Measurements from ENCODE around the gene AJUBA.
"Not testable (repeated sequence)": the region's sequence is repeated elsewhere in the genome, so short reads cannot be mapped to it uniquely, and the experiment has no call there.

The AJUBA gene

DNA sequence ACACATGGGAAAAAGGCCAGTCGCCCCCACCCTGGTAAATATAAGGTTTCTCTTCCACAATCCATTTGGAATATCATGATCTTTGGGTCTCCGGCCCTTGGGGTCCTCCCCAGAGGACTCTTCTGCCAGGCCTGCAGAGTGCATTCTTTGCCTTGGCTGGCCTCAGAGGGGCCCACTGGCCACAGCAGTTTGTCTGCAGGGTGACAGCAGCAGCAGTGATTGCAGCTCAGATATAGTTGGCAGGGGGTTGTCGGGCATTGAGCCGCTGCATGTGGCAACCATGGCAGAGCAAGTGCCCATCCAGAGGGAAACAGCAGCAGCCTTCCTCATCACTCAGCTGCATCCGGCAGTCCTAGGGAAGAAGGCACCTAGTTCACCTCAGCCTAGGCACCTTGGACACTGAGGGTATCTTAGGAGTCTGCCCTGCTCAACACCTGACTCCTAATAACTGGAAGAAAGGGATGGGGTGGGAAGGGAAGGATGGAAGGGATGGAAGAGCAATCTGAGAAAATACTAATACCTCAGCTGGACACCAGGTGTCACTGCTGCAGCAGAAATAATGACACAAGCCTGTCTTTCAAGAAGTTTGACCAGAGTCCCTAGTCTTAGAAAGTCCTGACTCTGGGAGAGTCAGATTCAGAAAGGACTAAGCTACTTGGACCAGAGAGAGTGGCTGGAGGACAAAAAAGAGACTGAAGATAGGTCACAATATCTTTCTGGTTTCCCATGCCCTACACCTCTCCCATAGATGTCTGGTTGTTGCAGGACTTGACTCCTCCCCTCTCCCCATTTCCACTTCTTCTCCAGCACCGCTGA, 8.9 kb downstream of the AJUBA start:
- no peak for DNase-seq (ENCODE audit: low spot score)
- ChIA-PET POLR2A (ENCODE audit: low non-redundant PET) (interaction anchor here (0.9 to 1.0 kb wide), 2 partner anchors 10 to 11 kb away, joined by 3 read pairs; no protein-coding TSS in a partner anchor), CTCF (interaction anchor here (0.6 to 2.4 kb wide), 9 partner anchors 9 to 136 kb away, joined by 3 to 22 read pairs (median 4); partner anchors contain the start of gene AJUBA)
- H3K27ac ChIP-seq = peak overlapping the region; percentile 99
- TF ChIP-seq, protein P1, sequence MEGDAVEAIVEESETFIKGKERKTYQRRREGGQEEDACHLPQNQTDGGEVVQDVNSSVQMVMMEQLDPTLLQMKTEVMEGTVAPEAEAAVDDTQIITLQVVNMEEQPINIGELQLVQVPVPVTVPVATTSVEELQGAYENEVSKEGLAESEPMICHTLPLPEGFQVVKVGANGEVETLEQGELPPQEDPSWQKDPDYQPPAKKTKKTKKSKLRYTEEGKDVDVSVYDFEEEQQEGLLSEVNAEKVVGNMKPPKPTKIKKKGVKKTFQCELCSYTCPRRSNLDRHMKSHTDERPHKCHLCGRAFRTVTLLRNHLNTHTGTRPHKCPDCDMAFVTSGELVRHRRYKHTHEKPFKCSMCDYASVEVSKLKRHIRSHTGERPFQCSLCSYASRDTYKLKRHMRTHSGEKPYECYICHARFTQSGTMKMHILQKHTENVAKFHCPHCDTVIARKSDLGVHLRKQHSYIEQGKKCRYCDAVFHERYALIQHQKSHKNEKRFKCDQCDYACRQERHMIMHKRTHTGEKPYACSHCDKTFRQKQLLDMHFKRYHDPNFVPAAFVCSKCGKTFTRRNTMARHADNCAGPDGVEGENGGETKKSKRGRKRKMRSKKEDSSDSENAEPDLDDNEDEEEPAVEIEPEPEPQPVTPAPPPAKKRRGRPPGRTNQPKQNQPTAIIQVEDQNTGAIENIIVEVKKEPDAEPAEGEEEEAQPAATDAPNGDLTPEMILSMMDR (conservative IDR thresholded peaks at IDR 0.05; ENCODE audit: low read depth) = peak; percentile 75

DNA sequence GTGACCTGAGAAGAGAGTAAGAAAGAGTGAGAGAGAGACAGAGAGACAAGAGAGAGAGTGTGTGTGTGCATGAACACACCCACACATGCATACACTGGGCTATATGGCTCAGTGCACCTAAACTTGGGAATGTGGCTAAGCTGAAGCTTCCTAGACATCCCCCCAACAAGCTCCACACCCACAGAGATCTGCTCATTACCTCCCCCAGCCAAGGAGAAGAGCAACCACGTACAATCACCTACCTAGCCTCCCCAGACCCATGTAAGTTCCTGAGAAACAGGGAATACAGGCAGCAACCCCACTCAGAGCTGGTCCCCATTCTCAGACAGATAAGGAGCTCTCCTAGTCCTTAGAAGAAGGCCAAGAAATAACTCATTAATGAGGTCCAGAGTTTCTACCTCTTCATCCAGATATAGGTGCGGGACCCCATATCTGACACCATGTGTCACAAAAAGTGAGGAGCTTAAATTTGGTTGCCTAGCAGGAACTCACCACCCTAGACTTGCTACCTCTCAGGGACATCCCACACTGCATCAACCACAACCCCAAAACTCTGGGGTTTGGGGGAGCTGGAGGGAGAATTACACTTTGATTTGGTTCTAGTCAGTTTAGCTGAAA, 9.9 kb downstream of the AJUBA start:
- DNase-seq (ENCODE audit: low spot score) = no peak
- POLR2A ChIA-PET (ENCODE audit: low non-redundant PET) = interaction anchor here (0.9 to 1.0 kb wide), 2 partner anchors 11 to 12 kb away, joined by 3 read pairs; no protein-coding TSS in a partner anchor
- CTCF ChIA-PET = interaction anchor here (0.5 to 2.4 kb wide), 7 partner anchors 10 to 415 kb away, joined by 3 to 22 read pairs (median 4); partner anchors contain the start of gene AJUBA
- TF ChIP-seq, protein P1 (conservative IDR thresholded peaks at IDR 0.05; ENCODE audit: low read depth) = no peak
- H3K27ac ChIP-seq = peak overlapping the region; percentile 99

DNA sequence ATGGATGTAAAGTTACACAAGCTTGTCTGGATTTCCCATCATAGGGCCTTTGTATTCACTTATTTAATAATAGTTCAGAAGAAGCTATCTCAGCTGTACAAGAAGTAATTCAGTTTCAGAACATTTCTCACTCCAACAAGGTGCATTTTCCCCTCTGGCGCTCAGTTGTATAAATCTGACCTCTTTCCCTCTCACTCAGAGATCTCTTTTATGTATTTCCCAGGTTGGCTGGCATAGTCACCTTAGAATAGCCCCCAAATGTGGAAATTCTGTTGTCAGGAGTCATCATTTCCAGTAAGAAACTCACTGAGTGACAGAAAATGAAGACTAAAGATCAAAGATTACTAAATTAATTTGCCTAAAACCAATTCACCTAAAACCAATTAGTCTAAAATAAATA, 11.2 kb downstream of the AJUBA start:
- TF ChIP-seq, protein P1 (conservative IDR thresholded peaks at IDR 0.05; ENCODE audit: low read depth) = no peak
- H3K27ac ChIP-seq = peak overlapping the region; percentile 70
- DNase-seq (ENCODE audit: low spot score) = no peak
- CTCF ChIA-PET = interaction anchor here (1.1 kb wide), 1 partner anchor 88 kb away, joined by 4 read pairs; no protein-coding TSS in a partner anchor
- POLR2A ChIA-PET (ENCODE audit: low non-redundant PET) = no interaction called here

DNA sequence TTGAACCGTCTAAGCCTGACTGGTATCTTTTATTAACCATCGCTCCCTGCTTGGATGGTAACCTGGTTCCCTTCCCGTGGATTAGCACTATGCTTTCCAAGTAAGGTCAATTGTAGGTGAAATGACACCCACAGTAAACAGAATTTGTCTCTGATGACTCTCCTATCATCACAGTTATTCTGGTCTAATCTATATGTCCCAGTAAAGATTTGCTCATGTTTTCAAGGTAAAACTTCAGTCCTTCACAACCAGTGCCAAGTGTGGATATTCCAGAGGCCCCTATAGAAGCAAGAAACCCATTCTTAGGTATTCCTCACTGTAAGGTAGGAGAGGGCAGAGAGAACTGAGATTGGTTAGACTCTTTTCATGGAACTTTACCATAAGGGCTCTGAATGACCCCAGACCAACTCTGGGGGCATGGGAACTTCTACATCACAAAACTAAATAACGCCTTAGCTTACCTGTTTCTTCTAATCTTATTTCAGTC, 15.5 kb downstream of the AJUBA start:
- CTCF ChIA-PET = no interaction called here
- TF ChIP-seq, protein P1 (conservative IDR thresholded peaks at IDR 0.05; ENCODE audit: low read depth) = no peak
- H3K27ac ChIP-seq = peak overlapping the region; percentile 70
- no peak for DNase-seq (ENCODE audit: low spot score)
- POLR2A ChIA-PET (ENCODE audit: low non-redundant PET) = interaction anchor here (0.9 kb wide), 1 partner anchor 29 kb away, joined by 3 read pairs; no protein-coding TSS in a partner anchor

DNA sequence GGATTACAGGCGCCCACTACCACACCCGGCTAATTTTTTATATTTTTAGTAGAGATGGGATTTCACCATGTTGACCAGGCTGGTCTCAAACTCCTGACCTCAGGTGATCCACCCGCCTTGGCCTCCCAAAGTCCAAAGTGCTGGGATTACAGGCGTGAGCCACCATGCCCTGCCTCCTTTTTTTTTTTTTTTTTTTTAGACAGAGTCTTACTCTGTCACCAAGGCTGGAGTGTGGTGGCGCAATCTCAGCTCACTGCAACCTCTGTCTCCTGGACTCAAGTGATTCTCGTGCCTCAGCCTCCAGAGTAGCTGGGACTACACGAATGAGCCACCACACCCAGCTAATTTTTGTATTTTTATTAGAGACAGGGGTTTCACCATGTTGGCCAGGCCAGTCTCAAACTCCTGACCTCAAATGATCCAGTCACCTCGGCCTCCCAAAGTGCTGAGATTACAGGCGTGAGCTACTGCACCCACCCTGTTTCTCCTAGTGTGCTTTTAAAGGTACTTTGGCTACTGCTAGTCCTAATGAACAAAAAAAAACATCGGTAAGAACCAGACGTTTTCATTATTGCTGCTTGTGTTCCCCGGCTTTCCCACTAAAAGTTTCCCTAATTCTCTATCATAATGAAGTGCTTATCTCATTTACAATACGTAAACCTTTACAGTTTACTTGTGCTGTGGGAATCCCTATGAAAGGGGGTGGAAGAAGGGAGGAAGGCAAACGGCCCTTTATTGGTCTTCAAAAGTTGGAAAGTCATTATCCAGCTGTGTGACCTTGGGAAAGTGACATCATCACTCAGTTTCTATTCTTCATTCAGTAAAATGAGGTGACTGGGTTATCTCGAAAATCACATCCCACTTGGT, 16.2 kb downstream of the AJUBA start:
- CTCF ChIA-PET = not testable (repeated sequence)
- POLR2A ChIA-PET (ENCODE audit: low non-redundant PET) = interaction anchor here (0.9 kb wide), 1 partner anchor 28 kb away, joined by 3 read pairs; no protein-coding TSS in a partner anchor
- H3K27ac ChIP-seq = peak overlapping the region; percentile 39

DNA sequence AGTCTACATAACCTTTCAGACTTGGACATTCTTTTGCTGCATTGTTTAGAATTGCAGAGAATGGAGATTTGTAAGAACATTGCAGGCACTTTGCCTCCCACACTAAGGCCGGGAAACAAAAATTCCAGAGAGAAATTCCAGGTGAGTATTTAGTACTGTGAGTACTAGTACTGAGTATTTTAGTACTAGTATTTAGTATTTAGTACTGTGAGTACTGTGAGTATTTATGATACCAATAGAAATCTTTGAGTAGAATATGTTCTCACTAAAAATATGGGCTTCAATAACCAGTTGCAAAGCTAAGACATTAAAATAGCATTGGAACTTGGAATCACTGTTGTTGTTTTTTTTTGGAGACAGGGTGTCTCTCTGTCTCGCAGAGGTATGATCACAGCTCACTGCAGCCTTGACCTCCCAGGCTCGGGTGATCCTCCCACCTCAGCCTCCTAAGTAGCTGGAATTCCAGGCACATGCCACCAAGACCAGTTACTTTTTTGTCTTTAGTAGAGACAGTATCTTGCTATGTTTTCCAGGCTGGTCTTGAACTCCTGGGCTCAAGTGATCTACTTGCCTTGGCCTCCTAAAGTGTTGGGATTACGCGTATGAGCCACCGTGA, 20.2 kb downstream of the AJUBA start:
- ChIA-PET POLR2A (ENCODE audit: low non-redundant PET) (no interaction called here), CTCF (no interaction called here)
- no peak for DNase-seq (ENCODE audit: low spot score)
- no peak overlapping the region for H3K27ac ChIP-seq
- TF ChIP-seq, protein P1 (conservative IDR thresholded peaks at IDR 0.05; ENCODE audit: low read depth) = no peak

More for the DNA sequence above, 16.2 kb downstream of the AJUBA start:
- DNase-seq (ENCODE audit: low spot score) = not testable (repeated sequence)
